ENCODE results near the gene ANAPC2. TPM values are rescaled to one million over a fixed set of nuclear protein-coding genes. Genes with fewer than 3 reads are reported as not detected.
A peak's percentile ranks its signal among the peaks of the same experiment; 100 is the strongest.

ANAPC2 gene
- total RNA-seq, 3 donors from 2014 or later (not counting 1 experiment from before 2014, with no cell fraction given) = 146 to 172 (median 171) TPM

DNA sequence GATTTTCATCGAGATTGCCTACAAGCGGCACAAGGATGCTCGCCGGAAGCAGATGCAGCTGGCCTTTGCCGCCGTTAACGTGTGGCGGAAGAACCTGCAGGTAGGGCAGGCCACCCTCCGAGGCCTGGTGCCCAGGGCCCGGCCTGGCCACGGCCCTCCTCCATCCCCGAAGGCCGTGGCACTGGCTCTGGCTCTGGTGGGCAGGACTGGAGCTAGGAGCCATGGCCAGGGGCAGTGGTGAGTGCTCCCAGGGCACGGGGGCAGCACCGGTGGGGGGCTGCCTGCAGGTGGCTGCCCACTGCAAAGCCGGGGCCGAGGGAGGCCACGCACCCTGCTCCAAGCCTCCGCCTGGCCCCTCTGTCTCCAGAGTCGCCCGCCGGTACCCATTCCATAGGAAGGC is 24.6 kb downstream of the ANAPC2 start:
- ATAC-seq (no peak), DNase-seq (no peak)
- Mint-ChIP-seq H3K27ac (no peak overlapping the region), H3K4me1 (peaks cover 0 to 5% of the 10 kb centered on the region in 2 donors), H3K36me3 (no peaks in the 10 kb centered on the region), H3K4me3 (peak overlapping the region; percentile 55), H3K9me3 (no peaks in the 10 kb centered on the region), H3K27me3 (ENCODE audit: low read depth in 2 of 2) (peaks cover 21 to 45% of the 10 kb centered on the region in 2 donors)
- Histone ChIP-seq H3K4me1 (ENCODE audit: control insufficient read depth, insufficient read depth, low read length) (peaks cover 17% of the 10 kb centered on the region), H3K9me3 (ENCODE audit: control insufficient read depth, insufficient read depth, low read length) (no peaks in the 10 kb centered on the region), H3K27me3 (ENCODE audit: control insufficient read depth, insufficient read depth, low read length) (peaks cover 53% of the 10 kb centered on the region), H3K27ac (ENCODE audit: low read length) (no peak overlapping the region), H3K36me3 (ENCODE audit: control insufficient read depth, insufficient read depth, low read length) (no peaks in the 10 kb centered on the region), H3K4me3 (ENCODE audit: low read length) (no peak overlapping the region)
- TF ChIP-seq CTCF (IDR thresholded peaks at IDR 0.05) = no peak
- intact Hi-C loops (cut with micrococcal nuclease) = no loop called here
- 91% methylated on average over 22 of the region's 22 CpGs for WGBS (ENCODE audit: insufficient coverage)

DNA sequence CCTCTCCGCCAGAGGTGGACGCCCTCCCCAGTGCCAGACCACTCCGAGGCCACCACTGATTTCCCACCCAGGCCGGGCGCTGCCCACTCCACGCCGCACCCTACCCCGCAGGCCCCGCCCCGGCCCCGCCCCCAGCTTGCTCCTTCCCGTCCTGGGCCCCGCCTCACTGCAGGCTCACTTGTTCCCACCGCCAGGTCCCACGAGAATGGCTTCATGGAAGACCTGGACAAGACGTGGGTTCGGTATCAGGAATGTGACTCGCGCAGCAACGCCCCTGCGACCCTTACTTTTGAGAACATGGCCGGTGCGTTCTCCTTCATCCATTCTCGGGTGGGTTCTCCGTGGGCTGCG is 25.0 kb downstream of the ANAPC2 start:
- Histone ChIP-seq H3K27me3 (ENCODE audit: control insufficient read depth, insufficient read depth, low read length) (peaks cover 56% of the 10 kb centered on the region), H3K4me3 (ENCODE audit: low read length) (no peak overlapping the region), H3K4me1 (ENCODE audit: control insufficient read depth, insufficient read depth, low read length) (peaks cover 22% of the 10 kb centered on the region), H3K27ac (ENCODE audit: low read length) (no peak overlapping the region), H3K9me3 (ENCODE audit: control insufficient read depth, insufficient read depth, low read length) (no peaks in the 10 kb centered on the region), H3K36me3 (ENCODE audit: control insufficient read depth, insufficient read depth, low read length) (no peaks in the 10 kb centered on the region)
- no peak for DNase-seq
- H3K27me3 Mint-ChIP-seq (ENCODE audit: low read depth in 2 of 2) = peaks cover 22 to 46% of the 10 kb centered on the region in 2 donors
- no peak for ATAC-seq
- H3K4me1 Mint-ChIP-seq = peaks cover 0 to 5% of the 10 kb centered on the region in 2 donors
- H3K27ac Mint-ChIP-seq = no peak overlapping the region
- H3K4me3 Mint-ChIP-seq = peak overlapping the region; percentile 55
- H3K36me3 Mint-ChIP-seq = no peaks in the 10 kb centered on the region
- intact Hi-C loops (cut with micrococcal nuclease) = no loop called here
- 52% methylated on average over 26 of the region's 26 CpGs for WGBS (ENCODE audit: insufficient coverage)
- no peaks in the 10 kb centered on the region for H3K9me3 Mint-ChIP-seq
- TF ChIP-seq CTCF (IDR thresholded peaks at IDR 0.05) = no peak

GRCh38 chr9:137162505-137163364 is 25.6 kb downstream of the ANAPC2 start:
- Histone ChIP-seq H3K27me3 (ENCODE audit: control insufficient read depth, insufficient read depth, low read length) (peaks cover 58% of the 10 kb centered on the region), H3K4me3 (ENCODE audit: low read length) (no peak overlapping the region), H3K4me1 (ENCODE audit: control insufficient read depth, insufficient read depth, low read length) (peaks cover 28% of the 10 kb centered on the region), H3K9me3 (ENCODE audit: control insufficient read depth, insufficient read depth, low read length) (no peaks in the 10 kb centered on the region), H3K27ac (ENCODE audit: low read length) (no peak overlapping the region), H3K36me3 (ENCODE audit: control insufficient read depth, insufficient read depth, low read length) (no peaks in the 10 kb centered on the region)
- Mint-ChIP-seq H3K4me1 (peaks cover 0 to 5% of the 10 kb centered on the region in 2 donors), H3K9me3 (no peaks in the 10 kb centered on the region), H3K27me3 (ENCODE audit: low read depth in 2 of 2) (peaks cover 28 to 52% of the 10 kb centered on the region in 2 donors), H3K36me3 (no peaks in the 10 kb centered on the region), H3K4me3 (peak overlapping the region; percentile 28), H3K27ac (no peak overlapping the region)
- intact Hi-C loops (cut with micrococcal nuclease) = no loop called here
- ATAC-seq (peak in 1 of 3 donors; percentile 42), DNase-seq (peak in 1 of 2 donors; percentile 48)
- 24% methylated on average over 74 of the region's 74 CpGs for WGBS (ENCODE audit: insufficient coverage)
- no peak for TF ChIP-seq CTCF (IDR thresholded peaks at IDR 0.05)

Measured in natural killer cell (primary cell).